NB4 (cell line): ENCODE results near the gene B3GALNT2.

Experiments used
- DNase-seq: peaks from one replicate; pipeline ENCODE4 v3.0.0; 2010; ENCODE audit warnings: low read depth
- H3K4me3 ChIP-seq: one replicate; pipeline ENCODE4 v1.5.1; 2011; ENCODE audit warnings: mild to moderate bottlenecking, low read depth, low read length, moderate library complexity
- CTCF ChIP-seq: IDR thresholded peaks from one replicate; pipeline ENCODE4 v1.5.1; 2012; ENCODE audit warnings: low read depth, low read length
- MAX ChIP-seq: IDR thresholded peaks from 2 replicates; pipeline ENCODE4 v1.6.1; 2011; ENCODE audit warnings: low read depth, low read length
- MYC ChIP-seq: IDR thresholded peaks from 2 replicates; pipeline ENCODE4 v1.6.1; 2011; ENCODE audit warnings: low read depth, low read length
- POLR2A ChIP-seq: IDR thresholded peaks from 2 replicates; pipeline ENCODE4 v1.6.1; 2011; ENCODE audit warnings: mild to moderate bottlenecking; ENCODE audit not compliant: insufficient read length; ENCODE audit errors: extremely low read depth

The B3GALNT2 gene

GRCh38 chr1:235533476-235534168, 29.4 kb upstream of the B3GALNT2 start:
- no peak for TF ChIP-seq POLR2A
- TF ChIP-seq MYC = no peak
- no peak for TF ChIP-seq CTCF
- TF ChIP-seq MAX = no peak
- DNase-seq = no peak

GRCh38 chr1:235532360-235532759, 28.1 kb upstream of the B3GALNT2 start:
- no peak for TF ChIP-seq MAX
- TF ChIP-seq MYC = no peak
- TF ChIP-seq POLR2A = no peak
- TF ChIP-seq CTCF = no peak
- DNase-seq = no peak
- H3K4me3 ChIP-seq = no peak overlapping the region

More at GRCh38 chr1:235533476-235534168, 29.4 kb upstream of the B3GALNT2 start:
- H3K4me3 ChIP-seq = no peak overlapping the region

GRCh38 chr1:235527196-235527814, 23.1 kb upstream of the B3GALNT2 start:
- no peak for TF ChIP-seq MAX
- TF ChIP-seq CTCF = no peak
- TF ChIP-seq POLR2A = no peak
- no peak for TF ChIP-seq MYC

GRCh38 chr1:235525314-235525713, 21.1 kb upstream of the B3GALNT2 start:
- no peak for DNase-seq
- H3K4me3 ChIP-seq = no peak overlapping the region
- no peak for TF ChIP-seq CTCF
- no peak for TF ChIP-seq MAX
- TF ChIP-seq MYC = no peak
- TF ChIP-seq POLR2A = no peak

More at GRCh38 chr1:235527196-235527814, 23.1 kb upstream of the B3GALNT2 start:
- H3K4me3 ChIP-seq = no peak overlapping the region
- DNase-seq = no peak

GRCh38 chr1:235516862-235517446, 12.7 kb upstream of the B3GALNT2 start:
- TF ChIP-seq MYC (no peak), MAX (no peak), POLR2A (no peak), CTCF (no peak)
- H3K4me3 ChIP-seq = no peak overlapping the region
- DNase-seq = no peak
